ENCODE data around the gene PPT1.

PPT1 gene

DNA sequence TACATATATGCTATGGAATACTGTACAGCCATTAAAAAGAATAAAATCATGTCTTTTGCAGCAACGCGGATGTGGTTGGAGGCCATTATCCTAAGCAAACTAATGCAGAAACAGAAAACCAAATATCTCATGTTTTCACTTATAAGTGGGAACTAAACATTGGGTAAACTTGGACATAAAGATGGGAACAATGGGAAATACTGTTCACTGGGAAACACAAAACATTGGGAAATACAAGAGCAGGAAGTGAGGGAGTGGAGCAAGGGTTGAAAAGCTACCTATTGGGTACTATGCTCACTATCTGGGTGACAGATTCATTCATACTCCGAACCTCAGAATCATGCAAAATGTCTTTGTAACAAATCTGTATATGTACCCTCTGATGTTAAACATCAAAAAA lies 17.3 kb upstream of the PPT1 start:
- H3K27me3 ChIP-seq (ENCODE audit: insufficient read depth, poor library complexity, severe bottlenecking), result no peaks in the 10 kb centered on the region
- DNase-seq (ENCODE audit: low read depth in 1 of 2, low spot score in 1 of 2), result no peak
- H3K27ac ChIP-seq (replicated peaks), result no peak overlapping the region
- TF ChIP-seq, protein P1, sequence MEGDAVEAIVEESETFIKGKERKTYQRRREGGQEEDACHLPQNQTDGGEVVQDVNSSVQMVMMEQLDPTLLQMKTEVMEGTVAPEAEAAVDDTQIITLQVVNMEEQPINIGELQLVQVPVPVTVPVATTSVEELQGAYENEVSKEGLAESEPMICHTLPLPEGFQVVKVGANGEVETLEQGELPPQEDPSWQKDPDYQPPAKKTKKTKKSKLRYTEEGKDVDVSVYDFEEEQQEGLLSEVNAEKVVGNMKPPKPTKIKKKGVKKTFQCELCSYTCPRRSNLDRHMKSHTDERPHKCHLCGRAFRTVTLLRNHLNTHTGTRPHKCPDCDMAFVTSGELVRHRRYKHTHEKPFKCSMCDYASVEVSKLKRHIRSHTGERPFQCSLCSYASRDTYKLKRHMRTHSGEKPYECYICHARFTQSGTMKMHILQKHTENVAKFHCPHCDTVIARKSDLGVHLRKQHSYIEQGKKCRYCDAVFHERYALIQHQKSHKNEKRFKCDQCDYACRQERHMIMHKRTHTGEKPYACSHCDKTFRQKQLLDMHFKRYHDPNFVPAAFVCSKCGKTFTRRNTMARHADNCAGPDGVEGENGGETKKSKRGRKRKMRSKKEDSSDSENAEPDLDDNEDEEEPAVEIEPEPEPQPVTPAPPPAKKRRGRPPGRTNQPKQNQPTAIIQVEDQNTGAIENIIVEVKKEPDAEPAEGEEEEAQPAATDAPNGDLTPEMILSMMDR (IDR thresholded peaks at IDR 0.05; ENCODE audit: insufficient read depth, low read length), result no peak
- TF ChIP-seq GABPA (IDR thresholded peaks at IDR 0.05; ENCODE audit: low read depth) (no peak), POLR2AphosphoS5 (IDR thresholded peaks at IDR 0.05; ENCODE audit: low read depth) (no peak)
- no peak overlapping the region for H3K4me3 ChIP-seq (replicated peaks; ENCODE audit: insufficient read depth, low read length)

DNA sequence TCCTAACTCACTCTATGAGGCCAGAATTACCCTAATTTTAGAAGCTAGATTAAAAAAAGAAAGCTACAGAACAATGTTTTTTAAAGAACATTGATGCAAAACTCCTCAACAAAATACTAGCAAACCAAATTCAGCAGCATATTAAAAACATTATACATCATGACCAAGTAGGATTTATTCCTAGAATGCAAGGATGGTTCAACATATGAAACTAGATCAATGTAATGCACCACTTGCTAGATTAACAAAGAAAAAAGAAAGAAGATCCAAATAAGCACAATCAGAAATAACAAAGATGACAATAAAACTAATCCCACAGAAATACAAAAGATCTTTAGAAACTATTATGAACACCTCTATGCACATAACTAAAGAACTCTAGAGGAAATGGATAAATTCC lies 13.3 kb upstream of the PPT1 start:
- Histone ChIP-seq H3K4me3 (replicated peaks; ENCODE audit: insufficient read depth, low read length) (no peak overlapping the region), H3K27me3 (ENCODE audit: insufficient read depth, poor library complexity, severe bottlenecking) (no peaks in the 10 kb centered on the region), H3K27ac (replicated peaks) (no peak overlapping the region)
- no peak for DNase-seq (ENCODE audit: low read depth in 1 of 2, low spot score in 1 of 2)
- TF ChIP-seq SPI1 (IDR thresholded peaks at IDR 0.05; ENCODE audit: borderline replicate concordance, low read depth) (no peak), POLR2AphosphoS5 (IDR thresholded peaks at IDR 0.05; ENCODE audit: low read depth) (no peak), GABPA (IDR thresholded peaks at IDR 0.05; ENCODE audit: low read depth) (no peak)
- TF ChIP-seq, protein P2, sequence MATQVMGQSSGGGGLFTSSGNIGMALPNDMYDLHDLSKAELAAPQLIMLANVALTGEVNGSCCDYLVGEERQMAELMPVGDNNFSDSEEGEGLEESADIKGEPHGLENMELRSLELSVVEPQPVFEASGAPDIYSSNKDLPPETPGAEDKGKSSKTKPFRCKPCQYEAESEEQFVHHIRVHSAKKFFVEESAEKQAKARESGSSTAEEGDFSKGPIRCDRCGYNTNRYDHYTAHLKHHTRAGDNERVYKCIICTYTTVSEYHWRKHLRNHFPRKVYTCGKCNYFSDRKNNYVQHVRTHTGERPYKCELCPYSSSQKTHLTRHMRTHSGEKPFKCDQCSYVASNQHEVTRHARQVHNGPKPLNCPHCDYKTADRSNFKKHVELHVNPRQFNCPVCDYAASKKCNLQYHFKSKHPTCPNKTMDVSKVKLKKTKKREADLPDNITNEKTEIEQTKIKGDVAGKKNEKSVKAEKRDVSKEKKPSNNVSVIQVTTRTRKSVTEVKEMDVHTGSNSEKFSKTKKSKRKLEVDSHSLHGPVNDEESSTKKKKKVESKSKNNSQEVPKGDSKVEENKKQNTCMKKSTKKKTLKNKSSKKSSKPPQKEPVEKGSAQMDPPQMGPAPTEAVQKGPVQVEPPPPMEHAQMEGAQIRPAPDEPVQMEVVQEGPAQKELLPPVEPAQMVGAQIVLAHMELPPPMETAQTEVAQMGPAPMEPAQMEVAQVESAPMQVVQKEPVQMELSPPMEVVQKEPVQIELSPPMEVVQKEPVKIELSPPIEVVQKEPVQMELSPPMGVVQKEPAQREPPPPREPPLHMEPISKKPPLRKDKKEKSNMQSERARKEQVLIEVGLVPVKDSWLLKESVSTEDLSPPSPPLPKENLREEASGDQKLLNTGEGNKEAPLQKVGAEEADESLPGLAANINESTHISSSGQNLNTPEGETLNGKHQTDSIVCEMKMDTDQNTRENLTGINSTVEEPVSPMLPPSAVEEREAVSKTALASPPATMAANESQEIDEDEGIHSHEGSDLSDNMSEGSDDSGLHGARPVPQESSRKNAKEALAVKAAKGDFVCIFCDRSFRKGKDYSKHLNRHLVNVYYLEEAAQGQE (IDR thresholded peaks at IDR 0.05; ENCODE audit: insufficient replicate concordance, low read depth), result no peak
- TF ChIP-seq, protein P1 (IDR thresholded peaks at IDR 0.05; ENCODE audit: insufficient read depth, low read length), result no peak

DNA sequence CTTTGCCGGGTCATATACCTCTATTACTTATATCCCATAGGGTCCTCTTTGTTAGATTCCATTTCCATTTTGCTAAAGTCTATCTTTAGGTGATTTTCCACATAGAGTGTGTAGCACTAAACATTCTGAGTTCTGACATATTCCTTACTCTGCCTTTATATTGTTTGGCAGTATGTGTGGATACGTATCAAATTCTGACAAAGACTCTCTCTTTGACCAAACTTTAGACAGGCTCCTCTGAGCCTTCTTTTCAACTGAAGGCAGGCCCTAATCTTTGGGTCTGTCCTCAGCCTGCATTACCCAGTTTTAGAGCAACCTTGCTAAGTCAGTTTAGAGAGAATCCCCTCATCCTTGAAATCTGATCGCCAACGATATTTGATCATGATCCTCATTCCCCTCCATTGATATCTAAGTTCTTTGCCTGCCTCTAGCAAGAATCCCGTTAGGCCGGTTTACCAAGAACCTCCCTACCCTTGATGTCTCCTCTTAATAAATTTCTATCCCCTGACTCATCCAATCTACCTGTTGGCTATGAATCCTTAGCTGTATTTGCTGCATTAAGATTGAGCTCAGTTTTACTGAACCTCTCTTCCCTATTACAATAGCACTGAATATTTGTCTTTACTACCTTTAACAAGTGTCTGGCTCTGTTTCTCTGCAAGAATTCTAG lies 10.4 kb upstream of the PPT1 start:
- TF ChIP-seq POLR2AphosphoS5 (IDR thresholded peaks at IDR 0.05; ENCODE audit: low read depth) (no peak), GABPA (IDR thresholded peaks at IDR 0.05; ENCODE audit: low read depth) (no peak), SPI1 (IDR thresholded peaks at IDR 0.05; ENCODE audit: borderline replicate concordance, low read depth) (no peak)
- TF ChIP-seq, protein P1 (IDR thresholded peaks at IDR 0.05; ENCODE audit: insufficient read depth, low read length), result no peak
- TF ChIP-seq, protein P2 (IDR thresholded peaks at IDR 0.05; ENCODE audit: insufficient replicate concordance, low read depth), result no peak
- no peak overlapping the region for H3K4me3 ChIP-seq (replicated peaks; ENCODE audit: insufficient read depth, low read length)

DNA sequence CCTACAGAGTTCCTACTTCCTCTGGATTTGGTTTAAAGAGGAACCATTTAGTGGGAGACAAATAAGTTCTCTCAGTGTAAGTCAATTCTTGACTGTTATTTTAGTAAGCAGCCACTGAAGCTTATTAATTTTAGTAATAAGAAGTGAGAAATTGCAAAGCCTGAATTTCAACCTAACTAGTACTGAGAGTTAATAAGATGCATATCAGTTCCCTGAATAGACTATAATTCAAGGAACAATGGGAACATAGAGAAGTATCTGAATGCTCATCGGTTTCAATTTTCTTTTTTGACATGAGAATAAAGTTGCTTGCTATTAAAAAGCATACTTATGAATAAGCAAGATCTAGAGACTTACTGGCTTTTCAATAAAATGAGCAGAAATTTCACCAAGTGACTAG lies 8.0 kb upstream of the PPT1 start:
- Histone ChIP-seq H3K27ac (replicated peaks) (no peak overlapping the region), H3K27me3 (ENCODE audit: insufficient read depth, poor library complexity, severe bottlenecking) (no peaks in the 10 kb centered on the region), H3K4me3 (replicated peaks; ENCODE audit: insufficient read depth, low read length) (no peak overlapping the region)
- TF ChIP-seq, protein P1 (IDR thresholded peaks at IDR 0.05; ENCODE audit: insufficient read depth, low read length), result no peak
- no peak for TF ChIP-seq POLR2AphosphoS5 (IDR thresholded peaks at IDR 0.05; ENCODE audit: low read depth)
- no peak for TF ChIP-seq GABPA (IDR thresholded peaks at IDR 0.05; ENCODE audit: low read depth)
- TF ChIP-seq SPI1 (IDR thresholded peaks at IDR 0.05; ENCODE audit: borderline replicate concordance, low read depth), result no peak
- TF ChIP-seq, protein P2 (IDR thresholded peaks at IDR 0.05; ENCODE audit: insufficient replicate concordance, low read depth), result no peak
- no peak for DNase-seq (ENCODE audit: low read depth in 1 of 2, low spot score in 1 of 2)

More for the DNA sequence above, 10.4 kb upstream of the PPT1 start:
- Histone ChIP-seq H3K27me3 (ENCODE audit: insufficient read depth, poor library complexity, severe bottlenecking) (no peaks in the 10 kb centered on the region), H3K27ac (replicated peaks) (no peak overlapping the region)
- no peak for DNase-seq (ENCODE audit: low read depth in 1 of 2, low spot score in 1 of 2)
